K562 (cell line): ENCODE measurements around the gene SPATS2L. TPM values are rescaled to one million over a fixed set of nuclear protein-coding genes. Genes with fewer than 3 reads are reported as not detected.

Source experiments
- HDGF ChIP-seq: fragments of 450-650 bp; IDR thresholded peaks from 2 replicates; pipeline ENCODE4 v1.6.1; 2016
- HIVEP1 ChIP-seq: fragments of 250-450 bp; sonication (Bioruptor Pico); IDR thresholded peaks from 2 replicates; pipeline ENCODE4 v1.4.0; 2020; ENCODE audit warnings: mild to moderate bottlenecking
- MXI1 ChIP-seq: IDR thresholded peaks from 2 replicates; pipeline ENCODE4 v1.6.1; 2011; ENCODE audit warnings: low read depth, mild to moderate bottlenecking, improper control_type of control experiment, low read length
- ZEB2 ChIP-seq: fragments of 450-650 bp; IDR thresholded peaks from 2 replicates; pipeline ENCODE4 v1.6.1; 2016
- polyA plus RNA-seq, 8 experiments: library from polyadenylated mRNA; depleted of rRNA in 4 of 8; stranded (reverse) in 5 of 8; unstranded in 3 of 8; fragments of >200 nt; fragmentation: Nextera tagmentation in 2 of 8; fragmentation: Illumina TruSeq in 1 of 8; extraction: Ambion mirVana in 2 of 8; extraction: Trizol in 1 of 8; gene quantifications; 2 replicates each; pipeline versions ENCODE4 v1.2.1 to v1.2.3, GENCODE V29; 2011 to 2014; ENCODE audit warnings: inconsistent platforms in 1 of 8, missing spikeins in 1 of 8
- total RNA-seq, 7 experiments: library from RNA; depleted of rRNA in 6 of 7; stranded (reverse); fragments of >200 nt in 6 of 7; fragmentation: Illumina TruSeq in 2 of 7; extraction: Trizol in 2 of 7; gene quantifications; 2 replicates each; pipeline versions ENCODE4 v1.2.1 to v1.2.3, GENCODE V29; 2011 to 2021; ENCODE audit warnings: low replicate concordance in 1 of 7
- TF ChIP-seq, protein P1 (sequence below): sonication (generic); formaldehyde crosslinking; IDR thresholded peaks from 2 replicates; pipeline ENCODE4 v1.9.0; 2022; ENCODE audit warnings: mild to moderate bottlenecking, missing genetic modification reagents
- TF ChIP-seq, protein P2 (sequence below), 2 experiments: fragments of 450-650 bp; formaldehyde crosslinking in 1 of 2; IDR thresholded peaks; 2 replicates each; pipeline versions ENCODE4 v1.4.0 to v1.6.1; 2014 to 2020; ENCODE audit warnings: mild to moderate bottlenecking in 2 of 2, borderline replicate concordance in 1 of 2, low read depth in 1 of 2

The SPATS2L gene
- total and polyA plus RNA-seq, 9 of the 15 experiments (the other 6 are each of a cell fraction or from before 2014, with no cell fraction given): 11.3 to 41.5 (median 24.9) TPM

DNA sequence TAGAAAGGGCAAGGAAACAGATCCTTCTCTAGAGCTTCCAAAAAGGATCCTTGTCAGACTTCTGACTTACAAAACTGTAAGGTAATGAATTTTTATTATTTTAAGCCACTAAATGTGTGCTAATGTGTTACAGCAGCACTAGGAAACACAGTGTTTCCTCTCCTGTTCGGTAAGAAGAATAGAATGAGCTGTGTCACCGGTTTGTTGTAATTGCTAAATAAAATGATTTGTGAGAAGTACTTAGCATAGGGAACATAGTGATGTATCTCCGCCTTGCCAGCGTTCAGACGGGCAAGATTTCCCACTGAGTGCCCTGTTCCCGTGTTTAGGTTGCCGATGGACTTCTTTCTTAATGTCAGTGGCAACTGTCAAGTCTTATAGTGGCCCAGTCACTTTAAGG, 57.6 kb downstream of the SPATS2L start (continued):
- TF ChIP-seq MXI1 (no peak), HDGF (no peak), HIVEP1 (CRISPR knock-in tag) (no peak), ZEB2 (no peak)
- TF ChIP-seq, protein P1, sequence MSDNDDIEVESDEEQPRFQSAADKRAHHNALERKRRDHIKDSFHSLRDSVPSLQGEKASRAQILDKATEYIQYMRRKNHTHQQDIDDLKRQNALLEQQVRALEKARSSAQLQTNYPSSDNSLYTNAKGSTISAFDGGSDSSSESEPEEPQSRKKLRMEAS (CRISPR knock-in tag): no peak
- TF ChIP-seq, protein P2, sequence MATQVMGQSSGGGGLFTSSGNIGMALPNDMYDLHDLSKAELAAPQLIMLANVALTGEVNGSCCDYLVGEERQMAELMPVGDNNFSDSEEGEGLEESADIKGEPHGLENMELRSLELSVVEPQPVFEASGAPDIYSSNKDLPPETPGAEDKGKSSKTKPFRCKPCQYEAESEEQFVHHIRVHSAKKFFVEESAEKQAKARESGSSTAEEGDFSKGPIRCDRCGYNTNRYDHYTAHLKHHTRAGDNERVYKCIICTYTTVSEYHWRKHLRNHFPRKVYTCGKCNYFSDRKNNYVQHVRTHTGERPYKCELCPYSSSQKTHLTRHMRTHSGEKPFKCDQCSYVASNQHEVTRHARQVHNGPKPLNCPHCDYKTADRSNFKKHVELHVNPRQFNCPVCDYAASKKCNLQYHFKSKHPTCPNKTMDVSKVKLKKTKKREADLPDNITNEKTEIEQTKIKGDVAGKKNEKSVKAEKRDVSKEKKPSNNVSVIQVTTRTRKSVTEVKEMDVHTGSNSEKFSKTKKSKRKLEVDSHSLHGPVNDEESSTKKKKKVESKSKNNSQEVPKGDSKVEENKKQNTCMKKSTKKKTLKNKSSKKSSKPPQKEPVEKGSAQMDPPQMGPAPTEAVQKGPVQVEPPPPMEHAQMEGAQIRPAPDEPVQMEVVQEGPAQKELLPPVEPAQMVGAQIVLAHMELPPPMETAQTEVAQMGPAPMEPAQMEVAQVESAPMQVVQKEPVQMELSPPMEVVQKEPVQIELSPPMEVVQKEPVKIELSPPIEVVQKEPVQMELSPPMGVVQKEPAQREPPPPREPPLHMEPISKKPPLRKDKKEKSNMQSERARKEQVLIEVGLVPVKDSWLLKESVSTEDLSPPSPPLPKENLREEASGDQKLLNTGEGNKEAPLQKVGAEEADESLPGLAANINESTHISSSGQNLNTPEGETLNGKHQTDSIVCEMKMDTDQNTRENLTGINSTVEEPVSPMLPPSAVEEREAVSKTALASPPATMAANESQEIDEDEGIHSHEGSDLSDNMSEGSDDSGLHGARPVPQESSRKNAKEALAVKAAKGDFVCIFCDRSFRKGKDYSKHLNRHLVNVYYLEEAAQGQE (IDR thresholded peaks at IDR 0.05; ENCODE audit: borderline replicate concordance): no peak
- TF ChIP-seq, protein P2 (CRISPR knock-in tag; IDR thresholded peaks at IDR 0.05; ENCODE audit: low read depth): no peak
